Stimulated activated CD8-positive, alpha-beta memory T cell treated with anti-CD3 and anti-CD28 coated beads, Interleukin-4, amount 100 ng/mL, for 4 hours (primary cell): ENCODE measurements around the gene MRPL55.

Source experiments
- DNase-seq, 2 donors: peaks; one replicate each; pipeline ENCODE4 v3.0.0-alpha.2; 2020; ENCODE audit warnings: low read depth in 2 of 2, low spot score in 1 of 2

MRPL55 gene

GRCh38 chr1:228101994-228102790 lies 6.9 kb downstream of the MRPL55 start:
- no peak for DNase-seq

- DNase-seq: no peak
Measured at GRCh38 chr1:228101614-228101993, 7.5 kb downstream of the MRPL55 start.

- DNase-seq: no peak
Measured at GRCh38 chr1:228100822-228101613, 8.1 kb downstream of the MRPL55 start.

- DNase-seq: no peak
Measured at GRCh38 chr1:228099331-228099732, 9.8 kb downstream of the MRPL55 start.

- DNase-seq: no peak
Measured at GRCh38 chr1:228098323-228098931, 10.7 kb downstream of the MRPL55 start.

- DNase-seq: no peak
Measured at GRCh38 chr1:228097333-228098081, 11.6 kb downstream of the MRPL55 start.

GRCh38 chr1:228096416-228097332 lies 12.4 kb downstream of the MRPL55 start:
- DNase-seq: no peak

GRCh38 chr1:228095938-228096337 lies 13.2 kb downstream of the MRPL55 start:
- no peak for DNase-seq

GRCh38 chr1:228095161-228095560 lies 13.9 kb downstream of the MRPL55 start:
- no peak for DNase-seq

- no peak for DNase-seq
Measured at GRCh38 chr1:228094432-228095016, 14.6 kb downstream of the MRPL55 start.

GRCh38 chr1:228093050-228093906 lies 15.8 kb downstream of the MRPL55 start:
- no peak for DNase-seq

- no peak for DNase-seq
Measured at GRCh38 chr1:228092342-228093049, 16.6 kb downstream of the MRPL55 start.

GRCh38 chr1:228091084-228091483 lies 18.0 kb downstream of the MRPL55 start:
- no peak for DNase-seq

GRCh38 chr1:228090613-228091081 lies 18.5 kb downstream of the MRPL55 start:
- no peak for DNase-seq

GRCh38 chr1:228089519-228090380 lies 19.3 kb downstream of the MRPL55 start:
- no peak for DNase-seq

GRCh38 chr1:228088586-228089498 lies 20.3 kb downstream of the MRPL55 start:
- DNase-seq: no peak
